IPS-15b (cell line): ENCODE results near the gene CCDC141.

Source experiments
- H3K27me3 ChIP-seq: one replicate; pipeline ENCODE4 v1.6.1; 2013; ENCODE audit warnings: low read length; ENCODE audit not compliant: control insufficient read depth, insufficient read depth
- H3K36me3 ChIP-seq: one replicate; pipeline ENCODE4 v1.6.1; 2013; ENCODE audit warnings: low read length; ENCODE audit not compliant: control insufficient read depth, insufficient read depth
- H3K4me1 ChIP-seq: one replicate; pipeline ENCODE4 v1.6.1; 2013; ENCODE audit warnings: mild to moderate bottlenecking, low read length; ENCODE audit not compliant: control insufficient read depth, insufficient read depth
- H3K4me3 ChIP-seq: one replicate; pipeline ENCODE4 v1.5.1; 2013; ENCODE audit warnings: low read depth, low read length
- H3K9ac ChIP-seq: one replicate; pipeline ENCODE4 v1.6.1; 2013; ENCODE audit warnings: low read depth, mild to moderate bottlenecking, low read length
- H3K9me3 ChIP-seq: one replicate; pipeline ENCODE4 v1.6.1; 2013; ENCODE audit warnings: mild to moderate bottlenecking, low read length; ENCODE audit not compliant: control insufficient read depth, insufficient read depth

Gene CCDC141

GRCh38 chr2:178954049-178954448 lies 95.9 kb downstream of the CCDC141 start:
- Histone ChIP-seq H3K27me3 (no peaks in the 10 kb centered on the region), H3K4me1 (no peaks in the 10 kb centered on the region), H3K9me3 (no peaks in the 10 kb centered on the region), H3K4me3 (no peak overlapping the region), H3K36me3 (no peaks in the 10 kb centered on the region), H3K9ac (no peak overlapping the region)

GRCh38 chr2:178951266-178952006 lies 98.5 kb downstream of the CCDC141 start:
- Histone ChIP-seq H3K4me3 (no peak overlapping the region), H3K36me3 (no peaks in the 10 kb centered on the region), H3K4me1 (no peaks in the 10 kb centered on the region), H3K27me3 (no peaks in the 10 kb centered on the region), H3K9me3 (no peaks in the 10 kb centered on the region), H3K9ac (no peak overlapping the region)

DNA sequence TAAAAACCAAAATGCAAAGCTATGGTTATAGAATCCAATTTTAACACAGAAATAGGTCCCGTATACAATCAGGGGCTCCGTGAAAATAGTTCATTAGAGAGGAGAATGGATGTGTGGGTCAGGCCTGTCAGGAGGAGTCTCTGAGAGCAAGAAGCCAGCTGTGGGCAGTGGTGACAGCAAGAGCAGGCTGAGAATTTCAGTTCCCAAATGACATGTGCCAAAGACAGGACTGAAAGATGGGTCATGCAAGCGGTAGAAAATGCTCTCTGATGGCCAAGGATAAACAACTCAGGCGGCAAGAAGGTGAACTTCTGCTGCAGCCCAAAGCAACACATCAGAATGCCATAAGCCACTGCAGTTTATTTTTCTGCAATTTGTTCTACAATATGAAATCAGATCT lies 100.4 kb downstream of the CCDC141 start:
- Histone ChIP-seq H3K4me3 (no peak overlapping the region), H3K9ac (no peak overlapping the region), H3K4me1 (no peaks in the 10 kb centered on the region), H3K36me3 (no peaks in the 10 kb centered on the region), H3K27me3 (no peaks in the 10 kb centered on the region), H3K9me3 (no peaks in the 10 kb centered on the region)

DNA sequence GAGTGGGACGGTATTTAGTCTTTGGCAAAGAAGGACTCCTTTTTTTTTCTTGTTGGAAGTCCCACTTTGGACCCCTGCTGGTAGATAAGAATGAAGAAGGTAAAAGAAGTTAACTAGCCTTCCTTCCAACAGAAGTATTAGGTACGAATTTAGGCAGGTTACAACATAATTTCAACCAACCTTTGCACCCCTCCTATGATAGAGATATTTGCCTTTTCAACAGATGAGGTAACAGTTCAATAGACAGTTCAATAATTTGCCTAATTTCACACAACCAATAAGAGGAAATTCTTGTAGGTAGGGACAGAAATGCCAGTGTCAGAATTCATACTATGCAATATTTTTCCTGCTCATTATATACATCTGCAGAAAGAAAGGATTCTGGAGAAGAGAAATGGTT lies 100.8 kb downstream of the CCDC141 start:
- Histone ChIP-seq H3K27me3 (no peaks in the 10 kb centered on the region), H3K4me3 (no peak overlapping the region), H3K4me1 (no peaks in the 10 kb centered on the region)

DNA sequence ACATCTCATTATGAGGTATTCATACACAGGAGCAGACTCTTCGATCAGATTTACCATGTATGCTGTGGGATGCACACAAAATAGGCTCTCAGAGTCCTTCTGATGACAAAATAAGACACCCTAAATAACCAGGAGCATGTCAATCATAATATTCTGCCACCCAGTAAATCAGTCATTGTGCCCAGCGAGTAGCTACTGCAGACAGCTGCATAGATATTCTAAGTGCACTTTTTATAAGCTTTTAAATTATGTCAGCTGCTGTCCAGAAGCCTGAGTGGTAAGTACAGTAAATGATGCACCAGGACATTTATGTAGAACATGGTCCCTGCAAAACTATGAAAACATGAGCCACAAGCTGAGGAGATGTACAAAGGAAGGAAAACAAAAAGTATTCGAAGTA lies 102.9 kb downstream of the CCDC141 start:
- H3K4me3 ChIP-seq: no peak overlapping the region
- H3K27me3 ChIP-seq: no peaks in the 10 kb centered on the region
- H3K36me3 ChIP-seq: no peaks in the 10 kb centered on the region
- H3K9ac ChIP-seq: no peak overlapping the region
- H3K9me3 ChIP-seq: no peaks in the 10 kb centered on the region
- H3K4me1 ChIP-seq: no peaks in the 10 kb centered on the region

More for the DNA sequence above, 100.8 kb downstream of the CCDC141 start:
- H3K9ac ChIP-seq: no peak overlapping the region
- no peaks in the 10 kb centered on the region for H3K36me3 ChIP-seq
- no peaks in the 10 kb centered on the region for H3K9me3 ChIP-seq

- H3K9ac ChIP-seq: no peak overlapping the region
- H3K36me3 ChIP-seq: no peaks in the 10 kb centered on the region
- no peaks in the 10 kb centered on the region for H3K4me1 ChIP-seq
- H3K9me3 ChIP-seq: no peaks in the 10 kb centered on the region
- H3K4me3 ChIP-seq: no peak overlapping the region
- H3K27me3 ChIP-seq: no peaks in the 10 kb centered on the region
These were observed 103.4 kb downstream of the CCDC141 start for GRCh38 chr2:178946494-178946893.

- Histone ChIP-seq H3K9ac (no peak overlapping the region), H3K9me3 (no peaks in the 10 kb centered on the region), H3K4me3 (no peak overlapping the region), H3K36me3 (no peaks in the 10 kb centered on the region), H3K27me3 (no peaks in the 10 kb centered on the region), H3K4me1 (no peaks in the 10 kb centered on the region)
These were observed 106.2 kb downstream of the CCDC141 start for GRCh38 chr2:178943745-178944144.

- H3K27me3 ChIP-seq: no peaks in the 10 kb centered on the region
- no peaks in the 10 kb centered on the region for H3K9me3 ChIP-seq
- H3K9ac ChIP-seq: no peak overlapping the region
These were observed 115.4 kb downstream of the CCDC141 start for GRCh38 chr2:178934571-178934970.

DNA sequence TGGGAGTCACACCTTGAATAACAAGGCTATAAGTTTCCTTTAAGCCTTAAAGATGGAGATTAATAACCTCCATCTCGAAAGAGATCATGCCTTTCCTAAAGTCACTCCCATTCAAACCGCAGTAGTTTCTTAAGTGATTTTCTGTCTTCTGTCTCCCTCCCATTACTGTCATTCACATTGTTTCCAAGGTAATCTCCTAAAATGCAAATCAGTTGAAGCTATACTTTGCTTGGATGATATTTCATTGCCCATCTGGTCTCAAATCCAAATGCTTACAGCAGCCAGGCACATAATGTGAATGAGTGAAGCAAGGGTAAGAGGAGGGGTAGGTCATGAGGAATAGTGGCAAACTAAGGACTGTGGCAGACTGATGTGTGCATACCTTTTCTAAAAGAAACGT lies 116.4 kb downstream of the CCDC141 start:
- no peak overlapping the region for H3K4me3 ChIP-seq
- H3K9ac ChIP-seq: no peak overlapping the region
- no peaks in the 10 kb centered on the region for H3K36me3 ChIP-seq
- H3K27me3 ChIP-seq: no peaks in the 10 kb centered on the region
- no peaks in the 10 kb centered on the region for H3K4me1 ChIP-seq
- H3K9me3 ChIP-seq: no peaks in the 10 kb centered on the region

More at GRCh38 chr2:178934571-178934970, 115.4 kb downstream of the CCDC141 start:
- Histone ChIP-seq H3K36me3 (no peaks in the 10 kb centered on the region), H3K4me3 (no peak overlapping the region), H3K4me1 (no peaks in the 10 kb centered on the region)

DNA sequence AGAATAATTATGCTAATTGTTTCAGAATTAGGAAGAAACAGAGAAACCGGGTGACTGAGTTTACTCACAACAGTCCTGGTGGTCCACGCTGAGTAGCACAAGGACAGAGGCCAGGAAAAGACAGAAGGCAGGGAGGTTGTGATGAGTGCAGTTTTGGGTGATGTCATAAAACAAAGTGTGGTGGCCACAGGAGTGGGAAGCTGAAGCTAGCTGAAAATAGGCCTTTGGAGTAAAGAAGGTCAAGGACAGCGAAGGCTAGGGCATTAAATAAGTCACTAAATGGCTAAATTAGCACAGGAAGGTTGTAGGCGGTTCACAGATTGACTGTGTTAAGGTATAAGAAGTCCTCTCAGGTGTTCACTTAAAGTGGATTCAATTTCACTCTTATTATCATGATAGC lies 121.9 kb downstream of the CCDC141 start:
- Histone ChIP-seq H3K4me3 (no peak overlapping the region), H3K36me3 (no peaks in the 10 kb centered on the region), H3K9me3 (no peaks in the 10 kb centered on the region), H3K9ac (no peak overlapping the region), H3K27me3 (no peaks in the 10 kb centered on the region), H3K4me1 (no peaks in the 10 kb centered on the region)

DNA sequence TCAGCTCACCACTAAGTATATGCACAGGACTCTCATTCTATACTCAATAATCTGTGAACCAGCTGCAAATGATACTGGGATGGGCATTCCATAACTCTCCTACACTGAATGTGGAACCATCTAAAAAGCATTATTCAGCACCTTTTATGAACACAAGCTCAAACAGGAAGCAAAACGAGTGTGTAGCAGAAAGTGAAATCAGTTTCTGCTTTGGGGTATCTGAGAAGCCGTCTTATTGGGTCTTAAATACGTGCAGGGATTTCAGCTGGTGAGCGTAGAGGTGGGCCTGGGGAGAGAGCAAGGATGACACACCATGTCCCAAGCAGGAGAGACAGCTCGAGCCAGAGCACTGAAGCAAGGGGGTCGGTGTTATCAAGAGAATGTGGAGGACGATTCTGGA lies 122.8 kb downstream of the CCDC141 start:
- Histone ChIP-seq H3K9ac (no peak overlapping the region), H3K9me3 (no peaks in the 10 kb centered on the region), H3K4me3 (no peak overlapping the region), H3K36me3 (no peaks in the 10 kb centered on the region), H3K4me1 (no peaks in the 10 kb centered on the region), H3K27me3 (no peaks in the 10 kb centered on the region)

GRCh38 chr2:178924817-178925216 lies 125.1 kb downstream of the CCDC141 start:
- Histone ChIP-seq H3K4me3 (no peak overlapping the region), H3K36me3 (no peaks in the 10 kb centered on the region), H3K27me3 (no peaks in the 10 kb centered on the region), H3K4me1 (no peaks in the 10 kb centered on the region), H3K9me3 (no peaks in the 10 kb centered on the region), H3K9ac (no peak overlapping the region)
